Type B pancreatic cell (in vitro differentiated cells): ENCODE data around the gene RBBP8NL. TPM values are rescaled to one million over a fixed set of nuclear protein-coding genes. Genes with fewer than 3 reads are reported as not detected.

Experiments used
- DNase-seq: peaks from one replicate; pipeline ENCODE4 v3.0.0; 2021; ENCODE audit warnings: mixed read lengths; ENCODE audit not compliant: unreplicated experiment; ENCODE audit errors: extremely low spot score
- H3K27ac Mint-ChIP-seq: 2 replicates; pipeline ENCODE4 v1.8.0; 2021; ENCODE audit warnings: mild to moderate bottlenecking, mixed read lengths
- H3K27me3 Mint-ChIP-seq: 2 replicates; pipeline ENCODE4 v1.8.0; 2021; ENCODE audit warnings: mixed read lengths
- H3K36me3 Mint-ChIP-seq: 2 replicates; pipeline ENCODE4 v1.8.0; 2021; ENCODE audit warnings: mixed read lengths
- H3K4me1 Mint-ChIP-seq: one replicate; pipeline ENCODE4 v1.8.0; 2021; ENCODE audit warnings: mixed read lengths; ENCODE audit not compliant: unreplicated experiment
- H3K4me3 Mint-ChIP-seq: 2 replicates; pipeline ENCODE4 v1.8.0; 2021; ENCODE audit warnings: mild to moderate bottlenecking, mixed read lengths
- H3K9me3 Mint-ChIP-seq: 2 replicates; pipeline ENCODE4 v1.8.0; 2021; ENCODE audit warnings: mixed read lengths
- CTCF ChIP-seq: fragments of 200-600 bp; sonication (generic); conservative IDR thresholded peaks from 2 replicates; pipeline ENCODE4 v1.5.0; 2021; ENCODE audit warnings: antibody characterized with exemption, mild to moderate bottlenecking
- total RNA-seq: library from RNA; stranded (reverse); gene quantifications from 2 replicates; pipeline ENCODE4 v1.2.1, GENCODE V29; 2021; ENCODE audit warnings: low replicate concordance

Gene RBBP8NL
- total RNA-seq, 1 donor from 2014 or later: 7.3 TPM

DNA sequence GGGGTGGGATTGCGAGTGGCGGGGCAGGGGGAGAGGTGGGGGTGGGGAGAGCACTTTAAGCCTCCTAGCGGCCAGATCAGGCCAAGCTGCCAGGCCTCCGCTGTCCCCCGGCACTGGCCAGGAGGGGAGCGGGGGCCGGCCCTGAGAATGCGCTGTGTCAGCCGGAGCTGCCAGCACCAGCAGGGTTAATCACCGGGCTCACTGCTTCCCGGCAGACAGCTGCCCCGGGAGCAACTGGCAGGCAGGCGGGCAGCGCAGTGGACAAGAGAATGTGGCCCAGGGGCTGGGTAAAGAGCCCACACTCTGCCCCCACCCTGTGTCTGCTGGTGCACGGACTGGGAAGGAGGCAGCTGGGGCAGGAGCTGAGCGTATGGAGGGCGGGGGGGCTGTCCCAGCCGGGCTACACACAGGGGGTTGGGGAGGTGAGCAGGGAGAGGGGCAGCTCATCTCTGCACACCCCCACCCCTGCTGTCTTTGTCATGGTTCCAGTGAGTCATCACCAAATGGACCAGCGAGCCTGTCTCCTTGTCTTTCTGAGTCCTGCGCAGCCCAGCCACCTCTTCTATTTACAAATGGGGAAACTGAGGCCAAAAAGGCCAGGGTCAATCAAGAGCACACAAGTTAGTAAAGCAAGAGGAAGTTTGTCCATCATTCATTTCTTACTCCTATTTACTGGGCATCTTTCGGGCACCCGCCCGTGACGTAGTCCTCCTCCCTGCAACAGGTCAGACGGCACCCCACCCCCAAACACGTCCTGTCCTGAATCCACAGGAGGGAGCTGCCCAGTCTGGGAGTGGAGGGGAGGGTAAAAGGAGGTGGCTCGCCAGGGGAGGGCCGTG lies 58.1 kb downstream of the RBBP8NL start:
- peak overlapping the region; percentile 77 for H3K4me3 Mint-ChIP-seq
- no peak for DNase-seq
- H3K27ac Mint-ChIP-seq: peak overlapping the region; percentile 75
- peak; percentile 83 for TF ChIP-seq CTCF
- H3K36me3 Mint-ChIP-seq: no peaks in the 10 kb centered on the region
- peaks cover 9% of the 10 kb centered on the region for H3K4me1 Mint-ChIP-seq
- H3K27me3 Mint-ChIP-seq: no peaks in the 10 kb centered on the region
- no peaks in the 10 kb centered on the region for H3K9me3 Mint-ChIP-seq

DNA sequence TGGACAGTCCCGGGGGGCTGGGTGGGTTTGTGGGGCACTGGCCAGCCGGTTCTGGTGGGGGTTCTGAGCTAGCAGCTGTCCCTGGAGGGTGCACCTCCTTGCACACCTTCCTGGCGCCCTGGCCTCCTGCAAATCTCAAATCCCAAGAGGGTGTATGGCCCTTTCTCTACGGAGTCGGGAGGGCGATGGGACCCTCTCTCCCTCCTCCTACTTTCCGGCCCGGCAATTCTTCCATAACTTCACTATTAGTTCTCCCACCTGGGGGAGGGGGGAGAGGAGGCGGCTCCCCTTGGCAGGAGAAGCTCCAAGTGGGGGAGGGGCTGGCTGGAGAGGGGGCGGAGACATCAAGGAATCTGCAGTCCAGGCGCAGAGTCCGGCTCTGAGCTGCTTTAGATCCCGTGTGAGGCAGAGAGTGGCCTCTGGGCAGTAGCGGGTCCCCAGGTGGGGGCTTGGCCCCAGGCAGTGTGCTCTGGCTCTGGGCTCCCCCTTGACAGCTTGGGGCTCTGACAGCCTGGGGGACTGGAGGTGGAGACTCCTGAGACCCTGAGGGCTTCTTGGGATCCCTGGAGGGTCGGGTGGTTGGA lies 58.9 kb downstream of the RBBP8NL start:
- peaks cover 6% of the 10 kb centered on the region for H3K4me1 Mint-ChIP-seq
- no peaks in the 10 kb centered on the region for H3K36me3 Mint-ChIP-seq
- no peaks in the 10 kb centered on the region for H3K27me3 Mint-ChIP-seq
- no peak for DNase-seq
- peak overlapping the region; percentile 77 for H3K27ac Mint-ChIP-seq
- no peak for TF ChIP-seq CTCF
- H3K9me3 Mint-ChIP-seq: no peaks in the 10 kb centered on the region
- H3K4me3 Mint-ChIP-seq: peak overlapping the region; percentile 81

- H3K4me3 Mint-ChIP-seq: peak overlapping the region; percentile 81
These were observed 59.5 kb downstream of the RBBP8NL start for GRCh38 chr20:62367633-62368391.

DNA sequence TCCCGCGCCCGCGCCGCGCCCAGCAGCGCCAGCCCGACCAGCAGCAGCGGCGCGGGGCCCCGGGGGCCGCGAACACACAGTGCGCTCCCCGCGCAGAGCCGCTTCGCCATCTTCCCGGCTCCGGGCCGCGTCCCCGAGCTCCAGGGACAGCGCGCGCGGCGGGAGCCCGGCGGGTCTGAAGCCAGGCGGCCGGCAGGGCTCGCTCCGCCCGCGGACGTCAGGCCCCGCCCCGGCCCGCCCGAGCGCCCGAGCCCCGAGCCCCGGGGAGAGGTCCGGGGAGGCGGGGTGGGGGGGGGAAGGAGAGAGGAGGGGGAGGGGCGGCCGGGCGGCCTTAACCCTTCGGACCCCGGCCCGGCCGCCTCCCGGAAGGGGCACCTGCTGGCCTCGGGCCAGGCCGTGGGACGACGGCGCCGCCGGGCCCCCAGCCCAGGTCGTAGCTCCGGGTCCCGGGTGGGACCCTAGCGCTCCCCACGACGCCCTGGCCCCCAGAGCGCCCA lies 60.2 kb downstream of the RBBP8NL start, which contains the start of gene LAMA5:
Gene LAMA5, minus strand, starts transcription at position 177 of the 497 bp plus-strand sequence. Its CDS starts 67 bp downstream, at position 110.
- Mint-ChIP-seq H3K4me3 (peak within 1 kb of the TSS; percentile 89), H3K27me3 (no peaks in the 10 kb centered on the region), H3K9me3 (no peaks in the 10 kb centered on the region), H3K4me1 (peaks cover 6% of the 10 kb centered on the region), H3K36me3 (no peaks in the 10 kb centered on the region), H3K27ac (peak within 1 kb of the TSS; percentile 92)
- no peak for TF ChIP-seq CTCF
- DNase-seq: no peak

More at GRCh38 chr20:62367633-62368391, 59.5 kb downstream of the RBBP8NL start:
- Mint-ChIP-seq H3K9me3 (no peaks in the 10 kb centered on the region), H3K27ac (peak overlapping the region; percentile 77), H3K4me1 (peaks cover 6% of the 10 kb centered on the region), H3K36me3 (no peaks in the 10 kb centered on the region), H3K27me3 (no peaks in the 10 kb centered on the region)
- no peak for DNase-seq
- TF ChIP-seq CTCF: no peak

DNA sequence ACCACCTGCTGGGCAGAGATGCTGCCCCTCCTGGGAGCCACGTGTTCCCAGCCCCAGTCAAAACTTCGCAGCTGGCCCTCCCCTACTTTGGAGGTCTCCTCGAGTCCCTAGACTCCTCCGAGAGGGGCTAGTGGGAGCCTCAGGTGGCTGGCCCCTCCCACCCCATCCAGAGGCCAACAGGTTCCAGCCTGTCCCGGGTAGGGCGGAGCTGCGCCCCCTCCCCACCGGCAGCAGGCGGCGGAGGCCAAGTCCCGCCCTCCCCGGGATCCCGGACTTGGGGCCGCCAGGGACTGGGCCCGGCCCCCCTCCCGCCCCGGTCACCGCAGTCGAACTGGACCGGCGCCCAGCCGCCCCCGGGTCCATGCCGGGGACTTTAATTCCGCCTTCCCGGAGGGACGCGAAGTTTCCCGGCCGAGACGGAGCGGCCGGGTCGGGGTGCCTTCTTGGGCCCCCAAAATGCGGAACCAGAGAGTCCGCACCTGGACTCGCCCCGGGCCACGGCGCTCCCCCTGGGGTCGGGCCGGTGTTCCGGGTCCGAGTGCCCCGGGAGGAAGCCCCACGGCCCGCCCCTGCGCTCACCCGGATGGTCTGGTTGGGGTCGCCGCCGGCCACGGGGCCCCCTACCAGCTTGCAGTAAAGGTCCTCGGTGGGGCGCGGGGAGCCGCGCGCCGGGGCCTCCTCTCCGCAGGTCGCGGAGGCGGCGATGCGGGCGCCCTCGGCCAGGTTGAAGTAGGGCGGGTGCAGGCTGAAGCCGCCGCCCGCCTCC lies 60.8 kb downstream of the RBBP8NL start:
- H3K4me1 Mint-ChIP-seq: peaks cover 6% of the 10 kb centered on the region
- H3K9me3 Mint-ChIP-seq: no peaks in the 10 kb centered on the region
- peak overlapping the region; percentile 89 for H3K4me3 Mint-ChIP-seq
- peak overlapping the region; percentile 92 for H3K27ac Mint-ChIP-seq
- DNase-seq: no peak
- H3K27me3 Mint-ChIP-seq: no peaks in the 10 kb centered on the region
- TF ChIP-seq CTCF: no peak
- no peaks in the 10 kb centered on the region for H3K36me3 Mint-ChIP-seq
